HEK293T (cell line): ENCODE measurements around the gene KLHL26.

Source experiments
- CTCF ChIA-PET: fragments of 350-600 bp; formaldehyde crosslinking; extraction: SDS; loops from one replicate; lab custom pipeline; 2021; ENCODE audit warnings: antibody characterized with exemption, inconsistent platforms; lab: Yijun Ruan, JAX
- POLR2A ChIA-PET: fragments of 350-600 bp; formaldehyde crosslinking; extraction: SDS; loops from one replicate; lab custom pipeline; 2020; ENCODE audit warnings: antibody characterized with exemption, inconsistent platforms; lab: Yijun Ruan, JAX
- DNase-seq: peaks from one replicate; pipeline ENCODE4 v3.0.0; 2012; ENCODE audit warnings: mixed read lengths; ENCODE audit errors: extremely low spot score
- ARNT ChIP-seq: fragments of 450-650 bp; IDR thresholded peaks from 2 replicates; pipeline ENCODE4 v1.6.1; 2017; ENCODE audit warnings: mild to moderate bottlenecking
- BHLHE40 ChIP-seq: fragments of 450-650 bp; IDR thresholded peaks from 2 replicates; pipeline ENCODE4 v1.6.1; 2016; ENCODE audit warnings: mild to moderate bottlenecking, moderate library complexity, borderline replicate concordance
- CTBP1 ChIP-seq: fragments of 450-650 bp; IDR thresholded peaks from 2 replicates; pipeline ENCODE4 v1.6.1; 2016; ENCODE audit warnings: borderline replicate concordance
- ELF4 ChIP-seq: fragments of 450-650 bp; IDR thresholded peaks from 2 replicates; pipeline ENCODE4 v1.6.1; 2017; ENCODE audit warnings: antibody characterized with exemption
- FOXA1 ChIP-seq: fragments of 450-650 bp; IDR thresholded peaks from 2 replicates; pipeline ENCODE4 v1.6.1; 2016; ENCODE audit warnings: mild to moderate bottlenecking
- FOXK2 ChIP-seq: fragments of 450-650 bp; IDR thresholded peaks from 2 replicates; pipeline ENCODE4 v1.6.1; 2016; ENCODE audit warnings: mild to moderate bottlenecking
- FOXM1 ChIP-seq: fragments of 450-650 bp; IDR thresholded peaks from 2 replicates; pipeline ENCODE4 v1.6.1; 2017; ENCODE audit warnings: mild to moderate bottlenecking, borderline replicate concordance
- HDGF ChIP-seq: fragments of 450-650 bp; IDR thresholded peaks from 2 replicates; pipeline ENCODE4 v1.6.1; 2017; ENCODE audit warnings: antibody characterized with exemption, borderline replicate concordance
- L3MBTL2 ChIP-seq: fragments of 450-650 bp; conservative IDR thresholded peaks from 2 replicates; pipeline ENCODE4 v1.6.1; 2016; ENCODE audit warnings: mild to moderate bottlenecking
- LEF1 ChIP-seq: fragments of 450-650 bp; IDR thresholded peaks from 2 replicates; pipeline ENCODE4 v1.6.1; 2017; ENCODE audit warnings: mild to moderate bottlenecking, borderline replicate concordance
- NFRKB ChIP-seq: fragments of 450-650 bp; IDR thresholded peaks from 2 replicates; pipeline ENCODE4 v1.6.1; 2016; ENCODE audit warnings: mild to moderate bottlenecking, moderate library complexity
- SP1 ChIP-seq: fragments of 450-650 bp; IDR thresholded peaks from 2 replicates; pipeline ENCODE4 v1.6.1; 2017
- SUZ12 ChIP-seq: fragments of 450-650 bp; IDR thresholded peaks from 2 replicates; pipeline ENCODE4 v1.6.1; 2016; ENCODE audit warnings: mild to moderate bottlenecking
- TARDBP ChIP-seq: fragments of 450-650 bp; IDR thresholded peaks from 2 replicates; pipeline ENCODE4 v1.6.1; 2016
- ZNF384 ChIP-seq: fragments of 450-650 bp; IDR thresholded peaks from 2 replicates; pipeline ENCODE4 v1.6.1; 2016
- TF ChIP-seq, protein P1 (sequence below): fragments of 450-650 bp; IDR thresholded peaks from 2 replicates; pipeline ENCODE4 v1.6.1; 2016

Gene KLHL26

DNA sequence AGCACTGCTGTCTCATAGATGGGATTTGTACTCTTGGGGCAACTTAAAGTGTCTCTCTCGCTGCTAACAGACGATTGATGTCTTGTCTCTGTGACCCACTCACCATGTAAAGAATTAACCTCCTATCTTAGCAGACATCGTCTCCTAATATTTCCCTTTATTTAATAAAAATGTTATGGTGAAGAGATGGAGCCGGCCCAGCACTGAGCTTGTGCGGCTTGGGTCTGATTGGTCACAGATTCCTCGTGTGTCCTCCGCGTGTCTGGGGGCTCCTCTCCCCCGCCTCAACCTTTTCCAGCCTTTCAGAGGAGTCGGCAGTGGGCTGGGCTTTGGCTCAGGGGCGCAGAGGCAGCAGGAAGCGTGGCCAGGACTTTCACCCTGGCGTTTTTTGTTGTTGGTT is 33.5 kb downstream of the KLHL26 start:
- POLR2A ChIA-PET = no interaction called here
- no peak for DNase-seq

DNA sequence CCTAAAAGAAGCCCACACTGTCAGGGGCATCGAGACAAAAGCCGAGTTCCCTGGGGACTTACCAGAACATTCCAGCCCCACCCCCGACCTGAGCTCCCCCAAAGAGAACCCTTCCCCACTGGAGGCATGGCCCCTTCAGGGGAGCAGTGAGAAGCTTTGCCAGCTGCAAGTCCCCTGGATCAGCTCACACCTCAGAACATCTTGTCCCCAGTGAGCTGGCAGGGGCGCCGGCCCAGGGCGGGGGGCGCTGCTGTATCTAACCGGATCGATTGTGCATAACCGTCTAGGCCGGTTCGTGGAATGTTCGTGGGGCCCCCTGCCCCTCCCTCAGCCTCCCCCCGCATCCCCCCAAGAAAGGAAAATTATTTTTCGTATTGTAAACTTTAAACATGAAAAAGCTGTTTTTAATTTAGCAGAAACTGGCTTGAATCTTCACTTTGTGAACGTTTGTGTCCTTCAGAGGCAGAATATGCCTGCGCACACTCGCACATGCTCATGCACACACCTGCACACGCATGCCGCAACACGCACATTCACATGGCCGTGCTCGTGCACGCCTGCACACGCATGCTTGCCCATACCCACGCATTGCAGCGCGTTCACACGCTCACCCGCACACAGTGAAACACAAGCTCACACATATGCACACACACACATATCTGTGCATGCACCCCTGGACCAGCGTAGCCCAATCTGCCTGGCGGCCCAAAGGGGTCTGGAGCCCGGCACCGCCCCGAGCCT is 34.6 kb downstream of the KLHL26 start:
- no peak for TF ChIP-seq BHLHE40
- TF ChIP-seq LEF1 = no peak
- no peak for TF ChIP-seq CTBP1
- no peak for TF ChIP-seq ARNT
- TF ChIP-seq FOXK2 = no peak
- no peak for TF ChIP-seq L3MBTL2
- no peak for TF ChIP-seq ZNF384
- no peak for TF ChIP-seq TARDBP
- no peak for TF ChIP-seq SP1
- TF ChIP-seq FOXA1 = no peak
- TF ChIP-seq SUZ12 = no peak
- DNase-seq = no peak
- POLR2A ChIA-PET = no interaction called here
- CTCF ChIA-PET = interaction anchor here (1.0 kb wide), 1 partner anchor 221 kb away, joined by 4 read pairs; no protein-coding TSS in a partner anchor

More for the DNA sequence above, 33.5 kb downstream of the KLHL26 start:
- CTCF ChIA-PET = no interaction called here
- TF ChIP-seq ELF4 = no peak
- no peak for TF ChIP-seq FOXM1
- TF ChIP-seq FOXK2 = no peak
- TF ChIP-seq ARNT = no peak
- no peak for TF ChIP-seq L3MBTL2
- TF ChIP-seq SUZ12 = no peak
- TF ChIP-seq FOXA1 = no peak
- TF ChIP-seq LEF1 = no peak
- TF ChIP-seq HDGF = no peak
- TF ChIP-seq TARDBP = no peak
- TF ChIP-seq, protein P1, sequence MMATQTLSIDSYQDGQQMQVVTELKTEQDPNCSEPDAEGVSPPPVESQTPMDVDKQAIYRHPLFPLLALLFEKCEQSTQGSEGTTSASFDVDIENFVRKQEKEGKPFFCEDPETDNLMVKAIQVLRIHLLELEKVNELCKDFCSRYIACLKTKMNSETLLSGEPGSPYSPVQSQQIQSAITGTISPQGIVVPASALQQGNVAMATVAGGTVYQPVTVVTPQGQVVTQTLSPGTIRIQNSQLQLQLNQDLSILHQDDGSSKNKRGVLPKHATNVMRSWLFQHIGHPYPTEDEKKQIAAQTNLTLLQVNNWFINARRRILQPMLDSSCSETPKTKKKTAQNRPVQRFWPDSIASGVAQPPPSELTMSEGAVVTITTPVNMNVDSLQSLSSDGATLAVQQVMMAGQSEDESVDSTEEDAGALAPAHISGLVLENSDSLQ = no peak
- no peak for TF ChIP-seq ZNF384
- TF ChIP-seq BHLHE40 = no peak
- TF ChIP-seq CTBP1 = no peak
- no peak for TF ChIP-seq SP1
- TF ChIP-seq NFRKB = no peak

DNA sequence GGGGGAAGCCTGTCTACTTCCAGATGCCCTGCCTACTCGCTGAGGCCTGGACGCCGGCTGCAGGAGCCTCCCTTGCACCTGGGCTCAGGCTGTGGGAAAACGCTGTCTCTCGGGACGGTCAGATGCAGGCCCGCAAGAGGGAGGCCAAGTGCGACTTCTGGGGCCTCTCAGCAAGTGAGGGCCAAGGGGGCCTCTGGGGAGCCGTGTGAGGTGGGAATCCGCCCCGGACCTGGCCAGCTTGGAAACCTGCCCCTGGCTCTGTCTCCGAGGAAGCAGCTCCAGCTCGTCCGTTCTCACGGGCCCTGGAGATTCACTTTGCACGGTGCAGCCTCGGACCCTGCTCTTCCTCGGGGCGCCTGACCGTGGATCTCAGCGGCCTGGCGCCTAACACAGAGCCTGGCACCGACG is 35.2 kb downstream of the KLHL26 start:
- CTCF ChIA-PET = interaction anchor here (1.2 kb wide), 1 partner anchor 75 kb away, joined by 3 read pairs; no protein-coding TSS in a partner anchor
- DNase-seq = no peak
- no peak for TF ChIP-seq CTBP1
- TF ChIP-seq, protein P1 = no peak
- no peak for TF ChIP-seq BHLHE40
- TF ChIP-seq L3MBTL2 = no peak
- no peak for TF ChIP-seq FOXK2
- TF ChIP-seq ZNF384 = no peak
- no peak for TF ChIP-seq SUZ12
- TF ChIP-seq SP1 = no peak
- TF ChIP-seq ELF4 = no peak
- no peak for TF ChIP-seq FOXM1
- TF ChIP-seq LEF1 = no peak
- TF ChIP-seq ARNT = no peak
- no peak for TF ChIP-seq FOXA1
- no peak for TF ChIP-seq HDGF
- TF ChIP-seq NFRKB = no peak
- TF ChIP-seq TARDBP = no peak
- POLR2A ChIA-PET = no interaction called here

DNA sequence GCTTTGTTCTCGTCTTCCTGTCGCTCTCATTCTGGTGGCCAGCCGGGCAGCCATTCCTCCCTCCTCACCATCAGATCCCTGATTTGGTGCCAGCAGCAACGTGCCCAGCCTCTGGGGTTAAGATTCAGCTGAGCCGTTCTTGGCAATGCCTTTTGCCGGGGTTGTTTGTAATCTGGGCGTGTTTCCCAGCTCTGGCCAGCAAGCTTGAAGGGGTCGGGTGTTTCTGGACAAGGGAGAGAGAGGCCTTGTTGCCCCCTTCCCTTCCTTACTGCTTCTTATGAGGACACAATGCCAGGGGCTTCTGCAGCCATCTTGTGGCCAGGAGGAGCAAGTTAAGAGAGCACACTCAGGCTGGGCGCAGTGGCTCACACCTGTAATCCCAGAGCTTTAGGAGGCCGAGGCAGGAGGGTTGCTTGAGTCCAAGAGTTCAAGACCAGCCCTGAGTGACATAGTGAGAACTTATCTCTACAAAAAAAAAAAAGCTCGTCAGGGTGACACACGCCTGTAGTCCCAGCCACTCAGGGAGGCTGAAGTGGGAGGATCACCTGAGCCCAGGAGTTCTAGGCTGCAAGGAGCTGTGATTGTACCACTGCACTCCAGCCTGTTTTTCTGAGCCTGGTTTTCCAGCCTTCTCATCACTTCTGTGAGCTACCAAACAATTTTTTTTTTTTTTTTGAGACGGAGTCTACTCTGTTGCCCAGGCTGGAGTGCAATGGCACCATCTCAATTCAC is 35.9 kb downstream of the KLHL26 start:
- ChIA-PET POLR2A (interaction anchor here (0.6 kb wide), 1 partner anchor 569 kb away, joined by 3 read pairs; no protein-coding TSS in a partner anchor), CTCF (interaction anchor here (0.6 to 1.2 kb wide), 5 partner anchors 41 to 314 kb away, joined by 3 to 6 read pairs (median 3); no protein-coding TSS in a partner anchor)
- no peak for DNase-seq
- TF ChIP-seq LEF1 (no peak), FOXA1 (no peak), CTBP1 (no peak), SP1 (no peak), ARNT (no peak), FOXK2 (no peak), NFRKB (no peak), ELF4 (no peak), L3MBTL2 (no peak), SUZ12 (no peak), BHLHE40 (no peak), FOXM1 (no peak), ZNF384 (no peak), HDGF (no peak), TARDBP (no peak)
- TF ChIP-seq, protein P1 = no peak

DNA sequence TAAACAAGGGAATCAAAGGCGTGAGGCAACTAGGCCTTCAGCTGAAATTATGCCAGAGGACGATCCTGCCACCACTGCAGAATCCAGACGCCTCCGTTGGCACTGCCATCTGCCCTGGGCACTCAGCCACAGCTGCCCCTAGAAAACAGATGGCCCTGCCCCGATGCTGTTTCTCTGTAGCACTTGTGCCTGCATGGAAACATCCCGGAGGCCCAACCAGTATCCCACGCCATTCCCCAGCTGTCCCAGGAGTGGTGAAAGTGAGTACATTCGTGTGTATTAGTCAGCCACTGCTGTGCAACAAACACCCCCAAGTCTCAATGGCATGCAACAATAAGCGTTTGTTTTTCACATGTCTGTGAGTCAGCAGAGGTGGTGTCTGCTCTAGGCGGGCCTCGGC is 37.8 kb downstream of the KLHL26 start:
- CTCF ChIA-PET = no interaction called here
- TF ChIP-seq SP1 (no peak), CTBP1 (no peak), BHLHE40 (no peak), NFRKB (no peak)
- no peak for DNase-seq
- POLR2A ChIA-PET = interaction anchor here (1.3 kb wide), 1 partner anchor 80 kb away, joined by 3 read pairs; no protein-coding TSS in a partner anchor

DNA sequence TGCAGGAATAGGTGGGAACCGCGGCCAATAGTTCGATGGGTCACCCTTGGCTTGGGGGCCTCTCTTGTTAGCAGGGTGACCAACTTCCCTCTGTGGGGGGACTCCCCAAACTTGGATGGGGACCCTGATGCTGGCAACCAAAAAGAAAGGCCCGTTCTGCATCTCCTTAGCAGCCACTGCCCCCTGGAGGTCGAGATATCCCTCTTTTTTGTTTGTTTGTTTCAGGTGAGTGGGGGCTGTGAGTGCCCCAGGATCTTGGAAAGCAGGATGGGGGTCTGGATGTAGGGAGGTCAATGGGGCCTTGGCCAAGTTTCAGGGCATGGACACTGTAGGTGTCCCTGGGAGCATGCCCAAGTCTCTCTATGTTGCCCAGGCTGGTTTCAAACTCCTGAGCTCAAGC is 39.0 kb downstream of the KLHL26 start:
- ChIA-PET CTCF (interaction anchor here (1.7 kb wide), 1 partner anchor 87 kb away, joined by 6 read pairs; the partner anchor contains the start of gene REX1BD), POLR2A (no interaction called here)
- no peak for TF ChIP-seq FOXM1
- TF ChIP-seq HDGF = no peak
- TF ChIP-seq FOXA1 = no peak
- no peak for TF ChIP-seq L3MBTL2
- TF ChIP-seq ZNF384 = no peak
- no peak for TF ChIP-seq CTBP1
- no peak for TF ChIP-seq BHLHE40
- TF ChIP-seq ELF4 = no peak
- TF ChIP-seq TARDBP = no peak
- no peak for TF ChIP-seq SUZ12
- TF ChIP-seq, protein P1 = no peak
- TF ChIP-seq FOXK2 = no peak
- TF ChIP-seq SP1 = no peak
- TF ChIP-seq LEF1 = no peak
- peak; percentile 34 for DNase-seq
